ENCODE results near the gene NUDCD2. TPM values are rescaled to one million over a fixed set of nuclear protein-coding genes. Genes with fewer than 3 reads are reported as not detected.
"Not testable (repeated sequence)": the region's sequence is repeated elsewhere in the genome, so short reads cannot be mapped to it uniquely, and the experiment has no call there.

Gene NUDCD2
- total RNA-seq, 5 donors from 2014 or later (not counting 1 experiment from before 2014, with no cell fraction given), result 18.9 to 29.9 (median 29.3) TPM

DNA sequence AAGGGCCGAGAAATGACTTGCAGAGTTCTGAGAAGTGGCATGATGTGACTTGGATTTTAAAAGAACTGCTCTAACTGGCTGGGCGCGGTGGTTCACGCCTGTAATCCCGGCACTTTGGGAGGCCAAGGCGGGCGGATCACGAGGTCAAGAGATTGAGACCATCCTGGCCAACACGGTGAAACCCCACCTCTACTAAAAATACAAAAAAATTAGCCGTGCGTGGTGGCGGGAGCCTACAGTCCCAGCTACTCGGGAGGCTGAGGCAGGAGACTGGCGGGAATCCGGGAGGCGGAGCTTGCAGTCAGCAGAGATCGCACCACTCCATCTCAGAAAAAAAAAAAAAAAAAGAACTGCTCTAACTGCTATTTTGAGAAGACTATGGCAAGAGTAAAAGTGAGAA is 4.5 kb downstream of the NUDCD2 start:
- DNase-seq; H3K4me3 ChIP-seq (ENCODE audit: control insufficient read depth in 1 of 2, extremely low read depth in 1 of 2, low read length in 1 of 2); H3K27me3 Mint-ChIP-seq; H3K27ac ChIP-seq (ENCODE audit: low read length); H3K9me3 Mint-ChIP-seq; ATAC-seq (replicated peaks in 1 of 4); H3K9me3 ChIP-seq; H3K27me3 ChIP-seq (replicated peaks in 1 of 2; ENCODE audit: control insufficient read depth in 2 of 2, extremely low read depth in 1 of 2, insufficient read depth in 2 of 2, low read length in 1 of 2): not testable (repeated sequence)
- Mint-ChIP-seq H3K4me3 (peak overlapping the region in 1 of 3 donors; percentile 4), H3K4me1 (peaks cover 34 to 49% (median 37%) of the 10 kb centered on the region in 3 donors), H3K27ac (peak overlapping the region in 1 of 2 donors; percentile 37), H3K36me3 (peaks cover 27% of the 10 kb centered on the region)
- WGBS (ENCODE audit: insufficient coverage), result 100% methylated on average over 8 of the region's 17 CpGs
- peaks cover 11 to 12% of the 10 kb centered on the region in 2 experiments for H3K4me1 ChIP-seq (ENCODE audit: control insufficient read depth in 1 of 2, extremely low read depth in 1 of 2, insufficient read depth in 2 of 2, low read length in 2 of 2)
- ChIA-PET POLR2A (interaction anchor here in 1 of 2 donors (0.9 kb wide), 1 partner anchor 14 kb away, joined by 5 read pairs; no protein-coding TSS in a partner anchor), CTCF (interaction anchor here (0.6 to 1.3 kb wide), 2 partner anchors 17 to 27 kb away, joined by 3 to 5 read pairs; no protein-coding TSS in a partner anchor)
- H3K36me3 ChIP-seq (ENCODE audit: control insufficient read depth in 2 of 2, extremely low read depth in 1 of 2, insufficient read depth in 1 of 2, low read length in 1 of 2), result peaks cover 0 to 23% of the 10 kb centered on the region in 2 donors

DNA sequence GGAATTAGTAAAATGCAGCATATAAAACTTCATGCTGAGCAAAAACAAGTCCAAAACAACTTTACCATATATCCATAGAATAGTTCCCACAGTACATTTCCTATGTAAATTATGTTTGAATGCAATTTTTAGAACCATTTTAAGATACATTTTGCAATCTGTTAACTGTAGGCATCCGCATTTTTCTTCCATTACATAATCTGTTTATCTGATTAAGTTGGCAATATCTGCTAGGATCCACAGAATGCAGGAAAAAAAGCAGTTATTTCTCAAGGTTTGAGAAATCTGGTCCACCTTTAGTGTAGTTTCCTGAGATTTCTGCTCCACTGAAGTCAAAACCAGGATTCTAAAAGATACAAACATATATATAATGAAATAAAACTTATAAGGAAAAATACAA is 6.2 kb downstream of the NUDCD2 start:
- no peaks in the 10 kb centered on the region for H3K9me3 Mint-ChIP-seq
- no peak for ATAC-seq (replicated peaks in 1 of 4)
- H3K36me3 Mint-ChIP-seq, result peaks cover 37% of the 10 kb centered on the region
- ChIA-PET POLR2A (interaction anchor here in 1 of 2 donors (0.6 kb wide), 1 partner anchor 15 kb away, joined by 3 read pairs; no protein-coding TSS in a partner anchor), CTCF (no interaction called here)
- no peaks in the 10 kb centered on the region for H3K9me3 ChIP-seq
- H3K4me3 Mint-ChIP-seq, result no peak overlapping the region
- H3K4me1 Mint-ChIP-seq, result peaks cover 28 to 35% (median 30%) of the 10 kb centered on the region in 3 donors
- no peak for DNase-seq
- no peak overlapping the region for H3K27ac Mint-ChIP-seq
- no peak overlapping the region for H3K27ac ChIP-seq (ENCODE audit: low read length)
- H3K4me3 ChIP-seq (ENCODE audit: control insufficient read depth in 1 of 2, extremely low read depth in 1 of 2, low read length in 1 of 2), result no peak overlapping the region
- WGBS (ENCODE audit: insufficient coverage), result no CpG with 5 or more reads among the region's 1 CpG
- no peaks in the 10 kb centered on the region for H3K27me3 ChIP-seq (replicated peaks in 1 of 2; ENCODE audit: control insufficient read depth in 2 of 2, extremely low read depth in 1 of 2, insufficient read depth in 2 of 2, low read length in 1 of 2)
- H3K4me1 ChIP-seq (ENCODE audit: control insufficient read depth in 1 of 2, extremely low read depth in 1 of 2, insufficient read depth in 2 of 2, low read length in 2 of 2), result peaks cover 6 to 7% of the 10 kb centered on the region in 2 experiments
- peaks cover 0 to 25% of the 10 kb centered on the region in 2 donors for H3K36me3 ChIP-seq (ENCODE audit: control insufficient read depth in 2 of 2, extremely low read depth in 1 of 2, insufficient read depth in 1 of 2, low read length in 1 of 2)
- H3K27me3 Mint-ChIP-seq, result no peaks in the 10 kb centered on the region

- Histone ChIP-seq H3K27ac (ENCODE audit: low read length) (no peak overlapping the region), H3K9me3 (no peaks in the 10 kb centered on the region), H3K27me3 (replicated peaks in 1 of 2; ENCODE audit: control insufficient read depth in 2 of 2, extremely low read depth in 1 of 2, insufficient read depth in 2 of 2, low read length in 1 of 2) (no peaks in the 10 kb centered on the region), H3K36me3 (ENCODE audit: control insufficient read depth in 2 of 2, extremely low read depth in 1 of 2, insufficient read depth in 1 of 2, low read length in 1 of 2) (peaks cover 0 to 39% of the 10 kb centered on the region in 2 donors), H3K4me1 (ENCODE audit: control insufficient read depth in 1 of 2, extremely low read depth in 1 of 2, insufficient read depth in 2 of 2, low read length in 2 of 2) (no peaks in the 10 kb centered on the region), H3K4me3 (ENCODE audit: control insufficient read depth in 1 of 2, extremely low read depth in 1 of 2, low read length in 1 of 2) (no peak overlapping the region)
- Mint-ChIP-seq H3K9me3 (no peaks in the 10 kb centered on the region), H3K4me3 (no peak overlapping the region), H3K36me3 (peaks cover 54% of the 10 kb centered on the region), H3K4me1 (peaks cover 19 to 24% (median 23%) of the 10 kb centered on the region in 3 donors), H3K27ac (no peak overlapping the region), H3K27me3 (no peaks in the 10 kb centered on the region)
- POLR2A ChIA-PET, result no interaction called here
- CTCF ChIA-PET, result no interaction called here
- 100% methylated on average over 5 of the region's 8 CpGs for WGBS (ENCODE audit: insufficient coverage)
- no peak for ATAC-seq (replicated peaks in 1 of 4)
- DNase-seq, result no peak
Measured at GRCh38 chr5:163451489-163451888, 8.4 kb downstream of the NUDCD2 start.

- Mint-ChIP-seq H3K27ac (peak overlapping the region; percentile 54 to 71), H3K36me3 (peaks cover 43% of the 10 kb centered on the region)
- CTCF ChIA-PET, result interaction anchor here in 1 of 2 donors (1.4 to 1.9 kb wide), 2 partner anchors 8 to 10 kb away, joined by 5 to 13 read pairs; partner anchors contain the start of gene CCNG1
Measured at GRCh38 chr5:163448491-163448890, 11.4 kb downstream of the NUDCD2 start.

GRCh38 chr5:163447875-163448274 is 12.0 kb downstream of the NUDCD2 start:
- Histone ChIP-seq H3K27me3 (replicated peaks in 1 of 2; ENCODE audit: control insufficient read depth in 2 of 2, extremely low read depth in 1 of 2, insufficient read depth in 2 of 2, low read length in 1 of 2) (no peaks in the 10 kb centered on the region), H3K36me3 (ENCODE audit: control insufficient read depth in 2 of 2, extremely low read depth in 1 of 2, insufficient read depth in 1 of 2, low read length in 1 of 2) (peaks cover 0 to 43% of the 10 kb centered on the region in 2 donors), H3K4me3 (ENCODE audit: control insufficient read depth in 1 of 2, extremely low read depth in 1 of 2, low read length in 1 of 2) (no peak overlapping the region), H3K27ac (ENCODE audit: low read length) (no peak overlapping the region), H3K4me1 (ENCODE audit: control insufficient read depth in 1 of 2, extremely low read depth in 1 of 2, insufficient read depth in 2 of 2, low read length in 2 of 2) (no peaks in the 10 kb centered on the region), H3K9me3 (no peaks in the 10 kb centered on the region)
- ATAC-seq (replicated peaks in 1 of 4), result no peak
- Mint-ChIP-seq H3K27ac (peak overlapping the region in 1 of 2 donors; percentile 38), H3K4me1 (peaks cover 5 to 14% (median 11%) of the 10 kb centered on the region in 3 donors), H3K27me3 (no peaks in the 10 kb centered on the region), H3K9me3 (no peaks in the 10 kb centered on the region), H3K4me3 (no peak overlapping the region), H3K36me3 (peaks cover 42% of the 10 kb centered on the region)
- DNase-seq, result no peak
- ChIA-PET CTCF (interaction anchor here in 1 of 2 donors (0.7 kb wide), 1 partner anchor 111 kb away, joined by 3 read pairs; no protein-coding TSS in a partner anchor), POLR2A (interaction anchor here (0.8 to 1.2 kb wide), 2 partner anchors 10 to 12 kb away, joined by 4 to 10 read pairs; partner anchors contain the start of gene HMMR (in 1 of the 2))
- no CpG with 5 or more reads among the region's 3 CpGs for WGBS (ENCODE audit: insufficient coverage)

More at GRCh38 chr5:163448491-163448890, 11.4 kb downstream of the NUDCD2 start:
- POLR2A ChIA-PET, result no interaction called here
- no peaks in the 10 kb centered on the region for H3K27me3 ChIP-seq (replicated peaks in 1 of 2; ENCODE audit: control insufficient read depth in 2 of 2, extremely low read depth in 1 of 2, insufficient read depth in 2 of 2, low read length in 1 of 2)
- H3K4me3 Mint-ChIP-seq, result no peak overlapping the region
- H3K4me1 ChIP-seq (ENCODE audit: control insufficient read depth in 1 of 2, extremely low read depth in 1 of 2, insufficient read depth in 2 of 2, low read length in 2 of 2), result no peaks in the 10 kb centered on the region
- H3K36me3 ChIP-seq (ENCODE audit: control insufficient read depth in 2 of 2, extremely low read depth in 1 of 2, insufficient read depth in 1 of 2, low read length in 1 of 2), result peaks cover 0 to 43% of the 10 kb centered on the region in 2 donors
- no peaks in the 10 kb centered on the region for H3K9me3 Mint-ChIP-seq
- no peak overlapping the region for H3K27ac ChIP-seq (ENCODE audit: low read length)
- no peaks in the 10 kb centered on the region for H3K9me3 ChIP-seq
- no peaks in the 10 kb centered on the region for H3K27me3 Mint-ChIP-seq
- no peak overlapping the region for H3K4me3 ChIP-seq (ENCODE audit: control insufficient read depth in 1 of 2, extremely low read depth in 1 of 2, low read length in 1 of 2)
- H3K4me1 Mint-ChIP-seq, result peaks cover 5 to 14% (median 12%) of the 10 kb centered on the region in 3 donors
- DNase-seq, result no peak
- ATAC-seq (replicated peaks in 1 of 4), result no peak

GRCh38 chr5:163447191-163447590 is 12.7 kb downstream of the NUDCD2 start:
- Histone ChIP-seq H3K36me3 (ENCODE audit: control insufficient read depth in 2 of 2, extremely low read depth in 1 of 2, insufficient read depth in 1 of 2, low read length in 1 of 2) (peaks cover 3 to 50% of the 10 kb centered on the region in 2 donors), H3K27ac (ENCODE audit: low read length) (no peak overlapping the region), H3K9me3 (no peaks in the 10 kb centered on the region), H3K4me3 (ENCODE audit: control insufficient read depth in 1 of 2, extremely low read depth in 1 of 2, low read length in 1 of 2) (no peak overlapping the region), H3K27me3 (replicated peaks in 1 of 2; ENCODE audit: control insufficient read depth in 2 of 2, extremely low read depth in 1 of 2, insufficient read depth in 2 of 2, low read length in 1 of 2) (no peaks in the 10 kb centered on the region), H3K4me1 (ENCODE audit: control insufficient read depth in 1 of 2, extremely low read depth in 1 of 2, insufficient read depth in 2 of 2, low read length in 2 of 2) (no peaks in the 10 kb centered on the region)
- ATAC-seq (replicated peaks in 1 of 4) (no peak), DNase-seq (no peak)
- no peaks in the 10 kb centered on the region for H3K27me3 Mint-ChIP-seq
- H3K4me1 Mint-ChIP-seq, result peaks cover 5 to 12% (median 12%) of the 10 kb centered on the region in 3 donors
- no peaks in the 10 kb centered on the region for H3K9me3 Mint-ChIP-seq
- no peak overlapping the region for H3K4me3 Mint-ChIP-seq
- peak overlapping the region; percentile 28 to 56 for H3K27ac Mint-ChIP-seq
- ChIA-PET CTCF (no interaction called here), POLR2A (interaction anchor here (0.7 to 1.2 kb wide), 3 partner anchors 9 to 13 kb away, joined by 4 to 10 read pairs (median 10); partner anchors contain the start of gene HMMR (in 1 of the 2))
- H3K36me3 Mint-ChIP-seq, result peaks cover 45% of the 10 kb centered on the region
